Stimulated activated CD4-positive, alpha-beta T cell treated with anti-CD3 and anti-CD28 coated beads, TNF-alpha, amount 100 ng/mL, for 24 hours (primary cell): Measurements from ENCODE around the gene LAD1.

Source experiments
- DNase-seq, 3 experiments: peaks; one replicate each; pipeline ENCODE4 v3.0.0-alpha.2; 2020; ENCODE audit warnings: low read depth in 3 of 3

The LAD1 gene

DNA sequence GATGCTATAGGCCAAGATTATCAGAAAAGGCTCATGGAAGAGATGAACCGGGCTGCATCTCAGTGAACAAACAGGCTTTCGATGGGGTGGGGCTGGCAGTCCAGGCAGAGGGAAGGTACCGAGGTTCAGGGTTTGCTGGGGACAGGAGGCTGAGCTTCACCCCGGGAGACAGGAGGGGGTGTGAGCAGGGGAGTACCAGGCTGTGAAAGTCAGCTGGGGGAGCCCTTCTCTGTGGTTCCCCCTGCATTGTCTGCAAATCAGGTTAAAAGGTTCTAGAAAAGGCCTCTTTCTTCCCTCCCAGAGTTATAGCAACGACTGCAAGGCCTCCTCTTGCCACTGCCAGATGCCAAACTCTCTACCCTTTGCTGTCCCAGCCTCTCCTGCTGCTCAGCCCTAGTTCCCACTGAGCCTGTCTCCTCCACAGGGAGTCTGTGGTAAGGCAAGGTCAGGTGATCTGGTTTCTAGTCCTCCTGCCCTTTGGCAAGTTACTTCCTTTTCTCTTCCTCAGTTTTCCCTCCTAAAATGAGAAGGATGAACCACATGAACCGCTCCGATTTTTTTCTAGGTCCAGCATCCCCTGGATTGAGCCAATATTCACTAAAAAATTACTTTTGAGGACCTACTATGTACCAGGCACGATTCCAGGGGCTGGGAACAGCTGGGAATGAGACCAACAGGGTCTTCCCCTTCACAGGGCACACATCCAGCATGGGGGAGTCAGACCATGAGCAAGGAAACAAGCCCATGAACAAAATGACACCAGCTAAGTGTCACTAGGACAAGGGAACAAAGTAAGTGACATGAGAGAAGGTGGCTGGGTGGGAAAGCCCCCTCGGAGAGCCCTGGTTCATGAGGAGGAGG, 7.2 kb downstream of the LAD1 start:
- DNase-seq: no peak

DNA sequence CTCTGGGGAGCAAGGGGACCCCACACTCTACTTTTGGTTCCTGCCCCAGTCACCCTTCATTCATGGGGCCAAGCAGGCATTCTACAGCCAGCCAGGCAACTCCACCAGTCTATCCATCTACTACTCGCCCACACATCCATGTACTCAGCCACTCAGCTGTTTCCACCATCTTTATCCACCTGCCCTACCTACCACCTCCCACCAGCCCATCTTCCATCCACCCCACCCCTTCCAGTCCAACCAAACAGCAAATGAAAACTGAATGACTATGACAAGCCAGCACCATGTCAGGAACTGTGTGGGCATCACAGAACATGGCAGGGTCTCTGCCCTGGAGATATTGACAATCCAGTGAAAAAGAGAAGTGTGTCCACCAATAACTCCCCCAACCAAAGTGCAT, 7.9 kb downstream of the LAD1 start:
- no peak for DNase-seq

DNA sequence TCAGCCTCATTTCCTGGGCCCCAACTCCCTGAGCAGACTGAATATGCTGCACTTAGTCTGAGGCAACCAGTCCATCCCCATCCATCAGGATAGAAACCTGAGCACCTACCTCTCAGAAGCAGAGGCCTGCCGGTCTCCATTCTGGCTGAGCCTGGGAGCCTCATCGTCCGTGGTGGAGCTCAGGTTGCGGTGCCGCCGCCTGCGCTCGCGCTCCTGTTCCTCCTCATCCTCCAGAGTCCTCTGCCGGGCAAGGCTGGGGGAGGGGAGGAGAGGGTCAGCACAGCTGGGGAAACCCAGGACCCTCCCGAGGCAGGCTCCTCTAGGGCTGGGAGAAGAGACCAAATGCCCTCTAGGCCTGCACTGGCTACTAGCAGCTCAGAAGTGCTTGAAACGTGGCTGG, 10.1 kb downstream of the LAD1 start:
- DNase-seq: no peak

DNA sequence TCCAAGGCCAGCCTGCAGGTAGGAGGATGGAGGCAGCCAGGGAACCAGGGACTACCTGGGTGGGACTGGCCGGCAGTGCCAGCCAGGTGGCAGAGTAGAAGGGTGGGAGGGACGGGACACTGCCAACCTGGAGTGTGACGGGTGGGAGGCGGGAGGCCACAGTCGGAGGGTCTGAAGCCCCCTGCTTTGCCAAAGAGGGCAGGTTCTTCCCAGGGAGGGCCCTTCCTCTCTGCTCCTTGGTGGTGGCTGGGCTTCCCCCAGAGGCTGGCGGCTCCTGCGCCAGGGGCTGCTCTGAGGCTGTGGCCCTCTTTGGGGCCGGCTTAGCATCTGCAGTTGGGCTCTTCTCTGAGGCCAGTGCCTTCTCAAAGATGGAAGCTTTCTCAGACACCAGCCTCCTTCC, 12.9 kb downstream of the LAD1 start:
- no peak for DNase-seq

DNA sequence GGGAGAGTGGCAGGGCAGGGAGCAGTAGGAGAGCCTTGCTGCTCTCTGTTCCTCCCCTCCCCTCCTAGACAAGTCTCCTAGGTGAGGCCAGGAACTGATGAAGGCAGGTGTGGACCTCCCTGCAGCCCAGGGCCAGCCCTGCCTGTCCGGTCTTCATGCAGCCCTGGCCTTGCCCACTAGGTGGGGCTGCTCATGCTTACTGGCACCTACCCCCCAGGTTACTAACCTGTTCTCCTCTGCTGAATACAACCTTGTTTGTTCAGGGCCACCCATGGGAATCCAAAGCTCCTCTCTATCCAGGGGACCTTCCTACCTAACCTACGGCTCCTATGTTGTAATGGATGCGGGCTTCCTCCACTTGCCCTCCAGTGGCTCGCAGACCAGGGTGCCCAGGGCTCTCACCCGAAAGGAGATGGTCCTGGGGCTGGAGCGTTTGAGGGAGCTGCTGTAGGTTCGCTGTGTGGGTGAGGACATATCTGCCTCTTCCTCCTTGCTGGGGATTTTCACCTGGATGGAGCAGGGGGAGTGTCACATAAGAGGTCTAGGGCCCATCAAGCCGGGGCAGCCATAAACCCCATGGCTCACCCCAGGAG, 13.7 kb downstream of the LAD1 start:
- peak in 1 of 3 experiments; percentile 40 for DNase-seq

DNA sequence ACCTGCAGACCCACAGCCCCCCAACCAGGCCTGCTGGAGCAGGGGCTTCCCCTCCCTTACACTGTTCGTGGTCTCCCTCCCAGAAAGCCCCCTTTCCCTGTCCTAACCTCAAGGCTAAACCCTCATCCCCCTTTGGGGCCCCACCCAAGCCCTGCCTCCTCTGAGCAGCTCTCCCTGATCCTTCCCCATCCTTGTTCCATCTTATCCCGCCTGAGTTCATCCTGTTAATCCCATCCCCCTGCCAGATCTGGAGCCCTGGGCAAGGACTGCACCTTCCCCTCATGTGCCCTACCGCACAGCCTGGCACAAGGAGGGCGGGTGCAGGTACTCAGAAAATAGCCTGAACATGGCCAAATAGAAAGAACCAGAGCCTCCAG, 14.7 kb downstream of the LAD1 start:
- no peak for DNase-seq

DNA sequence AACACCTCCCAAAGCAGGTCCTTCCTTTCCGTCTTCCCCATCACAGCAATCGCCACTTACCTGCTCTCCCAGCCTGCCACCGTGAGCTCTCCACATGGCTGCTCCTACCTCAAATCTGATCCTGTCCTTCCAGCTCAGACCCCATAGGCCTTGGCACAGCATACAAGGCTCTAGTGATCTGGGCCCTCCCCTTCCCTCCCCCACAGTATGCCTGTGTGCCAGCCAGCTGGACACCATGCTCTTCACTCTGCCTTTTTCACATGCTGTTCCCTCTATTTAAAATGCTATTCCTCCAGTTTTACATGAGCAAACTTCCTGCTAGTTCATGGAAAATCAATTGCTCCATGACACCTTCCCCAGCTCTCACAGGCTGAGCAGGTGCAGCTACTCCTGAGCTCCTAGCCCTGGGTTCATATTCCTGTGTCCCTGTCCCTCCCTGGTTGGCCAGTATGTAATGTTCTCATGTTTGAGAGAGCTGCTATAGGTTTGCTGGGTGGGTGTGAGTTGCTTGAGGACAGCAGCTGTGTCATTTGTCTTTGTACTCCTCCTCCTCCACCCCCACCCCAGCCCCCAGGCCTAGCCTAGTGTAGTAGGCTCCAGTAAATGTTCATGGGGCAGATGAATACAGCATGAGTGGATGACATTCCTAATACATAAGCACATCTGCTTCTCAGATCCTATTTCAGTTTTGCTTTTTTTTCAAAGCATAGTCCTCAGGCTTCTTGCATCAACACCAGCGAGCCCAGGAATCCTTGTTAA, 15.3 kb downstream of the LAD1 start:
- no peak for DNase-seq

DNA sequence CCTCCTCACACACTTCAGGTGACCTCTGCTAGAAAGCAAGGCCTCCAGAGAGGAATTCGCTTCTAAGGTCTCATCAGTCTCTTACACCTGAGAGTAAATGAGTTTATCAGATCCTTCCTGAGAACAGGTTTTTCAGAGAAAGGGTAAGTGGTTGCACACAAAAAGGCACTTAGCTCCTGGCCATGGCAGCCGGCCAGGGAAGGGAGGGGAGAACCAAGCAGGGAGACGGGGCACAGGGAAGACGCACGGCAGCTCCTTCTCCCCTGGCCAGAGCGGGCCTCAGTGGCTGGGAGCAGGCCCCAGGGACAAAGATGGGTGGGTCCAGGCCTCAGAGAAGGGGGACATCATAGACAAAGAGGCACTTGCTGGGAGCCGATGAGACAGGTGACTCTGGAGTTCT, 18.0 kb downstream of the LAD1 start:
- DNase-seq: no peak

DNA sequence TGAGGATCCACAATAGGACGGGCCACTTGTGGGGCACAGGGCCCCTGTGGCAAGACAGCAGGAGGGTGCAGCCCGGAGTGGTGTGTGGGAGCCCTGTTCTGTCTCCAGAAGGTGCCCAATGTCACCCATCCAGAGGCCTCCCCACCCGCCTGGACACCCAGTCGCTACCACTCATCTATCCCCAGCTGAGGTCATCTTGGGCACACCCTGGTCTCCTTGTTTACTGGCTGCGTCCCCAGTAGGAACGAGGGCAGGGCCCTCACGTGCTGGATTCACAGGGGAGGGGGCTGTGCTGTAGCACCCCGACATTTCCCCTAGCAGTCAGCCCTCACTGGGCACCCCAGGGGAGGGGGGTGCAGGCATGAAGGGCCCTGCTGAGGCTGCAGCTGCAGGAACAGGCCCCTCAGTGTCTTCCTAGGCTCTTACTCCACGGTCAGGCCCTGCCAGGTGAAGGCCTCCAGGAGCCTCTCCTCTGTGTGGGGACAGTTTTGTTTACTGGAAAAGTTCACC, 19.3 kb downstream of the LAD1 start:
- DNase-seq: no peak

DNA sequence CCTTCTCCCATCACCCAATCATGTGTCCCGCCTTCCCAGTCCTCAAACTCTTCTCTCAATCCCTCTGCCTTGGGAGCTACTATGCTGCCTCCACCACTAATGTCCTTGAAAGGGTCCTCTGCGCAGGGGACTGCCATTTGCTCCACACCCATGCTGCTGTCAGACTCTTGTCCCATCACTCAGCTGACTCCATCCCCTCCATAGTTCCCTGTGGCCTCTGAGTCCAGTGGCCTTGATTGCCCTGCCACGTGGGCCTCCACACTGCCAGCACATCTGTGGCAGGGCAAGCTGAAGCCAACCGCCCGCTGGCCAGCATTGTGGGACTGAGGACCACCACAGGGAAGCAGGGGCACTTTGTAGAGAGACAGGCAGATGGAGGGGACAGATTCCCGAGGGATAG, 20.3 kb downstream of the LAD1 start:
- no peak for DNase-seq

DNA sequence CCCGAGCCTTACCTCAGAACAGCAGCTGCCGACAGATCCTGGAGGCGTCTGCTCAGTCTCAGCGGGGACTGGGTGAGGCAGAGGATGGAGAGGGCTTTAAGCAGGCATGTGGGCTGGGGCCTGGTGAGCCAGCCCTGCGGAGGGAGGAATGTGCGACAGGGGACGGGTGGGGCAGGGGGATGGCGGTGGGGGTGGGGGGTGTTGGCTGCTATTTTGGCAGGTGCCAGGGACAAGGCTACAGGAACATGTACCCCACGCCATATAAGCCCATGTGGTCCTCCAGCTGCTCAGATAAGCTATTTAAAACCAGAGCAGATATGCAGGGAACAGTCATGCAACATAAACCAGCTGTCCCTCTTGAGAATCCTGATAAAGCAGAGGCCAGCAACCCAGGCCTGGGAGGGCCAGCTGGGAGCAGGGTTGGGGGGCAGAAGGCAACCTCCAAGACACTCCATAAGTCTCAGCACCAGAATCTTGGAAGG, 21.5 kb downstream of the LAD1 start, which contains the start of gene TNNT2:
Gene TNNT2, minus strand, starts transcription at position 70 of the 482 bp plus-strand sequence. CDS start 4,426 bp downstream, outside the sequence.
- DNase-seq: no peak

DNA sequence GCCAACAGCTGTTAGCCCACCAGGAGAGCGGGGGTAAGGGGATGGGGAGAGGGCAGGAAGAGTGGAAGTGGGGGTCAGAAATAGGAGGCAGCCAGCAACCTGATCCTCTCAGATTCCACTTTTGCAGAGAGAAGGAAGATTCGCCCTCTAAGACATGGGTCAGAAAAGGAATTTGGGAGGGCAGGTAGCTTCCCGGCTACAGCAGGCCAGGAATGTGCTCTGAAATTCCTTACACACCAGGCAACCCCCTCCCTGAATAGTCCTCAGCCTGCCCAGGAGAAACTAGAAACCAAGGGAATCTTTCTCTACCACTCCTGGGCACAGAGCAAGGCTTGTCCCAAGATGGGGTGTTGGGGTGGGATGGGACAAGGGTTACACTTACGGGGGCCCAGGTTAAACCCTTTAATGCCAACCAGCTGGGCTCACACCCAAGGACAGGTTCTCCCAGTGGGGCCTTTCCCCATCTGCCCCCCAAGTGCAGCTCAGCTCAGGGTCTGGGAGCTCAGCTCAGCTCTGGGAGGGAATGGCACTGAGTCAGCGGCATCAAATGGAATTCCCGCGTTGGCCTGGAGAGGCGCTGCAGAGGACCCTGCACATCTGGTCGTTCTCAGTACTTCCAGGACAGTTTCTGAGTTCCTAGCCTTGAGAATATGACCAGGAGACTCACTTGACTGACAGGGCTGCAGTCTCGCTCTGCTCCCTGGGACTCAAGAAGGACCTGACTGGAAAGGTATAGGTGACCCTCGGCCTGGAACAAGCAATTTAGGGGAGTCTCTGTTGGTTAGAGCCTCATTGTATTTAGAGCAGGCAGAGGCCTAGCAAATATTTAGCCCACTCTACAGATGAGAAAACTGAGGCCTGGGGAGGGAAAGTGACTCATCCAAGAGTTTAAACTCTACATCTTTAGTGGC, 22.4 kb downstream of the LAD1 start:
- DNase-seq: no peak

DNA sequence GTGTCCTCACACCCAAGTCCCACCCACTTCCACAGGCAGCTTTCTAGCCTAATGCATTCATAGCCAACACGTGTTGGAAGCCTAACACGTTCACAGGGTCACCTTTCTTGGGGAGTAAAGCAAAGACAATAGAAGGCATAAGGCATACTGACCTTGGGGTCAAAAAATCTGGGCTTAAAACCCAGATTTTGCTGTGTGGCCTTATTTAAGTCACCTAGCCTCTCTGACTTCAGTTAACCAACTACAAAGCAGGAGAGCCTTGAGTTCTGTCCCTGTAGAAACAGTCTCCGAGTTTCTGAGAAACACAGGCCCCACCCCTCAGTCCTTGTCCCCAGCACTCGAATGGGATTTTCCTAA, 23.0 kb downstream of the LAD1 start:
- no peak for DNase-seq

DNA sequence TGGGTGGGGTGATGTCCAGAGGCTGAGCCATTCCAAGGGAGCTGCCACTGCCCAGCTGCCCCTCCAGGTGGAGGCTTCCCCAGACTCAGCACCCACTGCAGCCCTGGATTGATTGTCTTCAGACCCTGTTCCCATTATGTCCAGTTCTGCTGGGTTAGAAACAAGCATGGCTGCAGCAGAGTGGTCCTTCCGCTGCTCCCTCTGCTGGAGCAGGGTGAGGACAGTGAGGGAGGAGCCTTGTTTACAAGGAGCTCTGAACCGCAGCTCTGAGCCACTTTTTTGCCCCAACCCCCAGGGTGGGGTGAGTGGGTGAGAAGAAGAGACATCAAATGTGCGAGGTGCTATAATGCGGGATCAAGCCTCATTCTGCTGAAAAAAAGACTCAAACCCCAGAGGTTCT, 24.0 kb downstream of the LAD1 start:
- DNase-seq: no peak

DNA sequence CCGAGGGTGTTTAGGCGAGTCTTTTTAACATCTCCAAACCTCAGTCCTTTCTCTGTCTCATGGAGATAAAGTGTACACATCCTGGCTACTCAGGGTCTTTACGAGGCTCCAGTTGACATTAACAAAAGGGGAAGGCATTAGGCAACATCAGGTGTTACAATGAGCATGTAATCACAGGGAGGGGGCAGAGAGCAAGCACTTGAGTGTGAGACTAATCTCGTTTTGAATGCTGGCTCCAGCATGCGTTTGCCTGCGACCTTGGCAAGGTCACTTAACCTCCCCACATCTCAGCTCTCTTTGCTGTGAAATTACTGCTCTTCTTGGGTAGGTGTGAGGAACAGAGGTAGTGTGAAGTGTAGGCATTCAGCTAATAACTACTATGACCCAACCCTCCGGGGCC, 24.8 kb downstream of the LAD1 start:
- no peak for DNase-seq

DNA sequence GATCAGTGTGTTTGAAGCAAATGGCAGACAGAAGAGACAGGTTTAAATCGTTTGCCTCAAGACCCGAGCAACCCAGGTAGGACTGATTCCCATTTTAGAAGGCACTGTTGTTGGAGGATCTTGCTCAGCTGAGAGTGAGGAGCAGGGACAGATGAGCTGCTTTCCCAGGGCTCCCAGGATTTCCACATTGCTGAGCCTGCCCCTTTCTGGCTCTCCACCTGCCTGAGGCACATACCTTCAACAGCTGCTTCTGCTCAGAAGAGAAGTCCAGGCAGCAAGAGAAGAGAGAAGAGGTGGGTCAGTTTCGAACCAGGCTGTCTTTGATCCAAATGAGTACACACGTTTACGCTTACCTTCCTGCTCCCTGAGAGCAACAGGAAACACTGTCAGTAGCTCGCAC, 27.3 kb downstream of the LAD1 start:
- DNase-seq: no peak

DNA sequence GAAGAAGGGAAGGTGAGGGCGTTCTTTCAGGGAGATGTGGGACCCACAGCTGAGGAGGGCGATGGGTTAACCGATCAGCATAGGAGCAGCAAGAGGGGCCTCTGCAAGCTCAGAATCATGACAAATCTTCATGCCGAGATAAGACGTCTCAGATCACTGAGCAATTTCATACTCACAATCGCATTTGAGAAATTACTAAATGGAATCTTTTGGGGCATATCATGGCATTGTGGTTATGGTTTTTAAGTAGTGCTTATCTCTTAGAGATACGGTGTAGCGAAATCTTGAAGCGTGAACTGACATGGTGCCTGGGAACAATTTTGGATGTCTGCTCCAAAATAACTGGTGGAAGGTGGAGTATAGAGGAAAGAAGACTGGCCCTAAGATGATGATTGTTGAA, 27.8 kb downstream of the LAD1 start:
- DNase-seq: no peak

DNA sequence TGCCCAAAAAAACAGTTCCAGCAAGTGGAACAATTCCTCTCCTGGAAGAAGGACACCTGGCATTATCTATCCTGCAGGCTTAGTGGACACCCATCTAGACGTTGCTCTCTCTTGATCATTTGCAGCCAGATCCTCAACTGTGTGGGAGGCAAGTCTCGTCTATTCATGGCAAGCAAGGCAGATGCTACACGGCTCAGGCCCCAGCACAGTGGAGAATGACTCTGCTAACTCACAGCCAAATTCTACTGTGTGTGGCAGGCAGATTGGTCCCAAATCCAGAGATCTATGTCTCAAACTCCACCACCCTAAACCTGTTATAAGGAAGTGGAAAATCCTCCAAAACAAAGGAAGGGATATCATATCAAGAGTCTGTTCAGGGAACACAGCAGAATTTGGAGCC, 28.6 kb downstream of the LAD1 start:
- no peak for DNase-seq

DNA sequence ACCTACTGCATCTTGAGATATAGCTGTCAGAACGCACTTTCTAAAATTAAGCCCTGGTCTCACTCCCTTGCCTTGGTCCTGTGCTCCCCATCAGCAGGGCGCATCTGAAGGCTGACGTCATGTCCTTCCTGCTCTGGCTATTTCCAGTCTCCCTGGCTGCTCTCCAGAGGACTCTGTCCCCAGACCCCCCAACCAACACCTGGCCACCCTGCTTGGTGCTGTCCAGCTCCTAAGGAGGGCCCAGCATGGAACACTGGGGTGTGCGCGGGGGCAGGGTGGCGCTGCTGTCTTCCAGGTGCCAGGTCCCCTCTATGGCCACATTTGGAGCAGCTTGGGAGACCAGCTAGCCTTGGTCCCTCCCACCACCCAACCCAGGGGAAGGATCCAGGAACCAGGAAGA, 29.9 kb downstream of the LAD1 start:
- no peak for DNase-seq

DNA sequence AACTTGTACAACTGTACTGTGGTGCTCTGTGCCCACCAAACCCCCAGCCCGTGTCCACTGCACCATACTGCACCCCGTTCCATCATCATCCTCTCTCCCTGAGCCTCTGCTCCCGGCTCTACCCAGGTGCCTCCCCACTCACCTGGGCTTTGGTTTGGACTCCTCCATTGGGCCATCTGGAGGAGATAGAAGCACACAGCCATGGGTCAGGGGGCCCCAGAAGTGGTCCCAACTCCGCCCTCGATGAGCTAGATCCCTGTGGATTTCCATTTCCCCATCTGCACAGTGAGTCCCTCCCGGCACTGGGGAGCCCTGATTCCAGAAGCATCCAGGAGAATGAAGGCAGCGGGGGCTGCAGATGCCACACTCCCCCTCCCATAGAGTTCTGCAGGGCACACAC, 32.4 kb downstream of the LAD1 start:
- no peak for DNase-seq

DNA sequence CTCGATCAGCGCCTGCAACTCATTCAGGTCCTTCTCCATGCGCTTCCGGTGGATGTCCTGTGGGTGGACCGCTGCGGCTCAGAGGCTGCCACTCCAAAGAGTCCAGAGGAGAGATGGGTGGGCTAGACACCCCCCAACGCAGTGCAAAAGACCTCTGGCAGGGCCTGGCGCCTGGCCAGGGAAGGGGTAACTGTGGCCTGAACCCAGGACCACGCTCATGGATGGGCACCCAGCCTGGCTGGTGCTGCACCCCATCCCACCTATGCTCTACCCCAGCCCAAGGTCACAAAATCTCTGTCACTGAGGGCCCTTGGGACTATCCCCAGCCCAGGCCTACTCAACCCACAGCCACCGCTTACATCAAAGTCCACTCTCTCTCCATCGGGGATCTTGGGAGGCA, 33.9 kb downstream of the LAD1 start:
- no peak for DNase-seq

DNA sequence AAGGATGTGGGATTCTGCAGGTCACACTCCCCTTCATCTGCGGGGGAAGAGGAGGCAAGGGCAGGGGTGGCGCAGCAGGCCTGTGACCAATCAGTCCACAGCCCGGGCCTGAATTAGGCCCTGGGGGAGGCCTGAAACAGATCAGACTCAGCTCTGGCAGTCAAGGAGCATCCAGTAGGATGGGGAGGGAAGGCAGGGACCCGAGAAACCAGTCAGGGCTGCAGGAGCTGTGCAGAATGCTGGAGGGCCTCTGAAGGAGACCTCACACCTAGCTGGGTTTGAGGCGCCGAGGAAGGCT, 34.4 kb downstream of the LAD1 start:
- no peak for DNase-seq
